NCI-H226 (cell line): ENCODE data around the gene C2CD5.
"Not testable (repeated sequence)": the region's sequence is repeated elsewhere in the genome, so short reads cannot be mapped to it uniquely, and the experiment has no call there.

Source experiments
- DNase-seq: peaks from one replicate; pipeline ENCODE4 v3.0.0-alpha.2; 2015

C2CD5 gene

DNA sequence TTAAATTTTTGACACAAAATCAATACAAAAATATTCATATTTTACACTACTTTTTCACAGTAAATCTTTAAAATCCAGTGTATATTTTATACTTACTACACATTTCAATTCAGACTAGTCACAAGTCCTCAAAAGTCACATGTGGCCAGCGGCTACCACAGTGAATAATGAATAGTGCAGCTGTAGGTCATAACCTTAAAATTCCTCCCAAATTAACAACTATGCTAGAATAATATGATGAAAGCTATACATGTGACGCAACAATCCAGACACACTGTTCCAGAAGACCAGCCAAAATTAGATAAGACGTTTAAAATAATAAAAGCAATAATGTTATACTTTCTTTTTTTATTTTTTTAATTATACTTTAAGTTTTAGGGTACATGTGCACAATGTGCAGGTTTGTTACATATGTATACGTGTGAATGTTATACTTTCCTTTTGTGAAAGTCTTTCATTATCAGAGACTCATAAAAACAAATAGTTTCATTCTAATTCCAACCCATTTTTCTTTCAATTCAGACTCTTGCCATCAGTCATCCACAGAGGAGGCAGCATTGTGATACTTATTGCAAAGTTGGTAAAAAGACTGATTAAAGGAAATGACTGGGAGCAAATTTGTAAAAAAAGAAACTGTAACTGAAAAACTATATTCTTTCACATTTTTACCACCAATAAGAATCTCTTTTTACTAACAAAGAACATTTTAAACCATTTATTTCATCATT is 67.0 kb downstream of the C2CD5 start:
- peak; percentile 45 for DNase-seq

DNA sequence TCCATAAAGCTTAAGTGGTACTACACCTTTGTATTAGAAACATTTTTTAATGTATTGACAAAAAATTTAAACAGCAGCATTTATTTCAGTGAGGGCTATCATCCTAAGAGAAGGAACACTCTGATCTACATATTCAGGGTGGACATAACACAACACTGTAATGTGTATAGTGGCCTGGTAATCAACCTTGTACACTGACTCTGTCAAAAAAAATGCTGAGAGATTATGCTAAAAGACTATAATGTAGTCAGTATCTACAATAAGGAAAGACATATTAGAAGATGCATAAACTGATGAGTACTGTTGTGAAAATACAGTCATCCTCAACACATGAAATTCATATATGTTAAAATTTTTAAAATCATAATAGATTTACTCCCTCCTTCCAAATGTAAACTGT is 68.2 kb downstream of the C2CD5 start:
- DNase-seq, result no peak

DNA sequence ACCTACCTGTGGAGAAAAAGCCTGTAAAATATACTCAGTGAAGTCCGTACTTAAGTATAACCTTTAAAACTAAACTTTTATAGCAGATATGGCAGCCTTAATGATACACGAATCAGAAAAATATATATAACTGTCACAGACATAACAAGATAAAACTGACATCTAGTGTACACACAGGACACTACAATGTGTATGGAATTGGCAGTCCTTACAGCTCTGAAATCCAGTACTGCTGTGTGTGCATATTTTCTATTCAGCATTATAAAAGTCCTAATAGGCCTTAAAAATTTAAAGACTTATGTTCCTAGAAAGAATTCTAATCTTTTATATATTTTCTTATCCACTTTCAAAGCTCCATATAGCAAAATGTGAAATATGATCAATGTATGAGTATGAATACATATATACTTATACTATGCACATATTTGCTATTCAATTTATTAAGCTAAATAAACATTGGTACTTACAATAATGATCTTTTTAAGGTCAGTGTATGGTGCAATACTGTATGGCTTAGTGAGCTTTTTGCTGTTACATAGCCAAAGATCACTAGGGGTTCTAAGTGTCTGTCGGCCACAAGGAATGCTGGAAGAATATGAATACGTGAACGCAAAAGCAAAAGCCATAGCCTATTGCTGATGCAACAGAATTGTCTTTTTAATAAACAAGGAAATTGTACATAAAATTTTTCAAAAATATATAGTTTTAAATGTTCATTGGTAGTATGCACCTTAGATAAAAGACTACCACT is 69.2 kb downstream of the C2CD5 start:
- DNase-seq, result no peak

DNA sequence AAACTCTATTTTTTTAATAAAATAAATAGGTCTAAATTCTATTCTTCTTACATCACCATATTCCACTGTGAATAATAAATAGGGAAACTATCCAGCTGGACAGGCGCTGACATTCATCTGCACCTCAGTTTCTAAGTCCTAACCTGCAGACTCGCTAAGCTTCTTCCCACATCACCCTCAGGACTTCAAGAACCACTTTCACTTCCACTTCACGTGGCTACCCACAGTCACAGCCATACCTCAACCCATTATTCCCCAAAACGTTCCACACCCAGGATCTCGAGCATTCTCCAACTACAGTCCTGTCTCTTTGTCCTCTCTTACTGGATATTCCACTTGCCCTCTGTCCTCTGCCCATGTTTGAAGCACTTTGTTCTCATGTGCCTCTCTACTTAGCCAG is 71.1 kb downstream of the C2CD5 start:
- DNase-seq, result no peak

DNA sequence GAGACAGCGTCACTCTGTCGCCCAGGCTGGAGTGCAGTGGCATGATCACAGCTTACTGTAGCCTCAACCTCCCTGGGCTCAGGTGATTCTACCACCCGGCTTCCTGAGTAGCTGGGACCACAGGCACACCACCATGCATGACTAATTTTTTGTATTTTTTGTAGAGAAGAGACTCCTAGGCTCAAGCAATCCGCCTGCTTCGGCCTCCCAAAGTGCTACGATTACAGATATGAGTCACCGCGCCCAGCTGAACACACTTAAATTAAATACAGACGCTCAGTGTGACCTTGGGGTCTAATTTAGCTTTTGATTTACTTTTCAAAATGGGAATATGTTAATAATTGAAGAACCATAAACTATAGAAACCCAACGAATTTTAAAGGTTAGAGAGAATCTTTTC is 77.2 kb downstream of the C2CD5 start:
- DNase-seq, result no peak

DNA sequence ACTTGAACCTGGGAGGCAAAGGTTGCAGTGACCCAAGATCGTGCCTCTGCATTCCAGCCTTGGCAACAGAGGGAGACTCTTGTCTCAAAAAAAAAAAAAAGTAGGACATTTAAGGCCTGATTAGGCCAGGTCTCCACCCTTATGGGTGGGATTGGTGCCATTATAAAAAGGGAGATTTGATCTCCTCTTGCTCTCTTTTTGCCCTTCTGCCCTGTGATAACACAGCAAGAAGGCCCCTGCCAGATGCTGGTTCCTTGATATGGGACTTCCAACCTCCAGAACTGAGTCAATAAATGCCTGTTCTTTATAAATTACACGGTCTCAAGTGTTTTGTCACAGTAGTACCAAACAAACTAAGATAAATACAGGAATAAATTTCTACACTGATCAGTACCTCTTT is 81.0 kb downstream of the C2CD5 start:
- no peak for DNase-seq

DNA sequence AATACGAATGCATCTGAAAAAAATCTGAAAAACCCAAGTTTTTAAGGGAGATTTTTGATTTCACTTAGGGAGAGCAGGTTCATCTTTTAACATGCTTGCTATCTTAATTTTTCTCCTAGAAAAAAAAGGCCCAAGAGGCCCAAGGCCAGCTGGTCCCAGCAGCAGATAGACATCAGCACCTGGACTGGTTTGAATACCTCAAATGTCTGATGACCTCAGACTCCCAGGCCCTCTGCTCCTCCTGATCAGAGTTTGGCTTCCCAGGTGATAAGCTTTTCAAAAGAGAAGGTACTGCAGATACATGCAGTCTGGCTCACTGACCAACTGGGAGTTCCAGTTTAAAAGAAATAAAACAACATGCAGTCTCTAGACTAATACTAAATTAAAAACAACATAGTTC is 82.6 kb downstream of the C2CD5 start:
- DNase-seq, result no peak

DNA sequence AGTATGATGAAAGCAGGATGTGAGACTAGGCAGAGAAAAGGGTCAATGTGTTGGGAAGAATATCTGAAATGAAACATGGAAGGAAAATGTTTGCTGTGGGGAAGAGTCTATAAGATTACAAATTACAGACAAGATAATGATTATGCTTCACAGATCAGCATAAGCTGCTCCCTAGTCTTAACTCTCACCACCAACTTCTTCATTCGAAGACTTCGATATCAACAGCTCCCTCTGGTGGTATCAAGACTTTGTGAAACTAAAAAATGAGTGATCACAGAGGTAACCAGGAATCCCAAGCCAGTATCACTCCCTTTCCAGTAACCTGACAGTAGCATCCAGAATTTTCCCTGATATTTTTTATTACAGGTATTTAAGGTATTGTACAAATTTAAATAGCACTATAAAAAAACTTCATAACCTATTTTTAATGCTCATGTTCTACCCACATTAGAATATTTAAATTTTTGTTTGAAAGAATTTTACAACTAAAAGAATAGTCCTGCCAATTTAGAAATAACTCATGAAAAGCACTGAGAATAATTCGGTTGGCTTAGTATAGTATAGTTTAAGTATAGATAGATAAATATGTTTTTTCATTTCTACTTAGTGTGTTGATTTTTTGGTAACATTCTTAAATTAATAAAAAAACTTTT is 84.4 kb downstream of the C2CD5 start:
- DNase-seq, result peak; percentile 8

DNA sequence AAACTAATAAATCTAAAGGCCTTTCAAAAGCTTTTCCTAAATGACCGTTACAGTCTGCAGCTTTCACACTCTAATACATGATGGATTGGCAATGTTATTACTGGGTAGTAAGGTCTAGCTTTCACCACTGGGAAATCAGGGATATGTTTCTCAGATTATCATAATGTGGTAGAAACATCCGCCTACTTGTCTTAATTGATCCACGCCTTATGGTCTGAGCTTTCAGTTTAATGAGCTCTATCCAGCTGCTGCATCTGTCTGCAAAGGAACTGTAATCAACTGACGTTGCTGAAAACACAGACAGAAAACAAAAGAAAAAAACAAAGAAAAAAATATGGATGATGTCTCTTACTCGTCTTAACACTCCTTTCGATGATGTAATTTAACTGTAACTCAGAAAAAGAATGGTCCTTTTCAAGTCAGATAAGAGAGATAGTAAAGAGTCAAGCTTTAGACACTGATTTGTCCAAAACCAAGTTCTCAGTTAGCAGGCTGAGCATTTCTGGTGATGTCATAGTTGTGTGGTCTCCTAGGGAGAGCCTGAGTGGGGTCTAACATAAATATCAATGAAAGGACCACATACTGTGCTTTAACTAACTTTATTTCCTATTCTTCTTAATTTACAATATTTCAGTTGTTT is 85.9 kb downstream of the C2CD5 start:
- DNase-seq, result no peak

DNA sequence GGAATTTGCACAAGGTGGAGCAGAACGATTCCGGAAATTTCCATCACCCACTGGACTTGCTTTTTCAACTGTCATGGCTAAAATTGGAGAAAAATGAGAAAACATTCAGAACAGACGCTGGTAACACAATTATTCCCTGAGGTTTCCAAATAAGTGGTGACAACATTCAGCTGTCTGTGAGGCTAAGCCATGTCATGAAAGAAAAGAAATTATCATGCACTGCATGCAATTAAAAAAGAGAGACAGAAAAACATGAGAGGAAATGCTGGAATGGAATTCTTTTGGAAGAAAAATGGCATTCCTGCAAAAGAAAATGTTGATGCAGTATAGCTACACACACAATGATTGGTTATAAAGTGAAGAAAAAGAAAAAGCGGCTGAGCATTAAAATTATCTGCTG is 87.3 kb downstream of the C2CD5 start:
- DNase-seq, result no peak

DNA sequence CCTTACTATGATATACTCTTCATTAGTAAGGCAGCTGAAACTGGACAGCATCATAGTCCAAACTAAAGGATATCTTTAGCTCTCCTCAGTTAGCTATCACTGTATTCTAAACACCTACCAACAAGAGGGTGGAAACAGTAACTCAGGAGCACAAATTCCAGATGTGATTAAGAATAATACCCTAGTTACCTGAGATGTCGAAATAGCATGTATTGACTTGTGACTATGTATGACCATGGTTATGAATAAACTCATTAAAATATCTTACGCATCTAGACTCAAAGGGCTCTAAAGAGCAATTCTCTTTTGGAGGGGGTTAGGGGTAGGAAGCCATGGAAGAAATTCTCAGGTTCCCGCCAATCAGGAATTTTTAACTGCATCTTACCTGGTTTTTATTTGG is 90.8 kb downstream of the C2CD5 start:
- no peak for DNase-seq

DNA sequence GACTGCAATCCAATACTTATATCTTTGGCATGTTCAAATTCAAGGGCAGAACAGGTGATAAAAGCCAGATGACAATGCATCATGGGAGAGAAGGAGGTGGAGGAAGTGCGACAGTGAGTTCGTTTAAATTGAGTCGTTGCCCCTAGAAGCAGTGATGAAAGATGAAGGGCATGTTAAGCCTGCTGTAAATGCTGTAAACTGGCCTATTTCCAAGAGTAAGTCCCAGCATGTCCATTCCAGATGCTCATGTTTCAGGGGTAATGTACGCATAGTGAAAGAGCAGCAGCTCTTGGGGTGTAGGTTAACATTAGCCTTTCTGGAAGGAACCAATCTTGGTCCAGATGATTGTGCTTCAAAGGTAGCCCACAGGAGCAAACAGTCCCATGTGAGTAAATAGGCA is 97.1 kb downstream of the C2CD5 start:
- DNase-seq, result no peak

DNA sequence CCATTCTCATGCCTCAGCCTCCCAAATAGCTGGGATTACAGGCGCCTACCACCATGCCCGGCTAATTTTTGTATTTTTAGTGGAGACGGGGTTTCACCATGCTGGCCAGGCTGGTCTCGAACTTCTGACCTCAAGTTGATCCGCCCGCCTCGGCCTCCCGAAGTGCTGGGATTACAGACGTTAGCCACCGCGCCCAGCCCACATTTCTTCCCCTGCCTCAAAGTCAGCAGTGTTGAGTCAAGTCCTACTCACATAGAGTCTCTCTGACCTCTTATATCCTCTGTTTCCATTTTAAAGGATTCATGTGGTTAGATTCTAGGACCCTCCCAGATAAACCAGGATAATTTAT is 100.1 kb downstream of the C2CD5 start:
- DNase-seq, result not testable (repeated sequence)

DNA sequence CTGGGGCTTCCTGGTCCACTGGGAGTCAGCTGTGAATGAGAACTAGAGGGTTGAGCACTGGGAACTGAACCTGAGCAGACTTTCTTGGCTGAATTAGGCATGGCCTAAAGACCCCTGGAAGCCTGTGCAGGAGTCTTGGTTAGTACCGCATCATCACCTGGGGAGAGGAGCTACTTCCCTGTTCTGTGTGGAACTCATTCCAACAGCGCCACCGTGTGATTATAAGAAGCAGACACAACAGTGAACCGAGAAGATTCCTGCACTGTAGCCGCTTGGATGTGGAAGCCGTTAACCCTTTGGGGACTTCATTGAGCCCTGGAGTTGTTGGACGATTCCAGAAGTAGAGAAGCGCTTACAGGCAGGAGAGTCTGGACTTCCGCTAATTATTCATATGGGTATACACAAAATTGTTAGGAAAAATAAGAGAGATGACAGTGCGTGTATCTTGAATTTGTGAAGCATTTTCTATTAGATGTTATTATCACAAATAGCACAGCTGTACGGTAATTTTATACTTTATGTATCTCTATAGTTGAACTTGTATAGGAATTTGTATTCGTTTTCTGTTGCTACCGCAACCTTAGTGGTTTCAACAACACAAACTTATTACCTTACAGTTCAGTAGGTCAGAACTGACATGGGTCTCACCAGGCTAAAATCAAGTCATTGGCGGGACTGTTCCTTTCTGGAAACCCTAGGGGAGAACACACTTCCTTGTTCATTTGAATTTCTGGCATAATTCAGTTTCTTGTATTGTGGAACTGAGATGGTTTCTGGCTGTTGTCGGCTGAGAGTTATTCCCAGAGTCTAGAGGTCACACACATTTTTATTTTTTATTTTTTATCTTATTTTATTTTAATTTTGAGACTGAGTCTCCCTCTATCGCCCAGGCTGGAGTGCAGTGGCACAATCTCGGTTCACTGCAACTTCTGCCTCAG is 100.7 kb downstream of the C2CD5 start:
- peak; percentile 57 for DNase-seq

DNA sequence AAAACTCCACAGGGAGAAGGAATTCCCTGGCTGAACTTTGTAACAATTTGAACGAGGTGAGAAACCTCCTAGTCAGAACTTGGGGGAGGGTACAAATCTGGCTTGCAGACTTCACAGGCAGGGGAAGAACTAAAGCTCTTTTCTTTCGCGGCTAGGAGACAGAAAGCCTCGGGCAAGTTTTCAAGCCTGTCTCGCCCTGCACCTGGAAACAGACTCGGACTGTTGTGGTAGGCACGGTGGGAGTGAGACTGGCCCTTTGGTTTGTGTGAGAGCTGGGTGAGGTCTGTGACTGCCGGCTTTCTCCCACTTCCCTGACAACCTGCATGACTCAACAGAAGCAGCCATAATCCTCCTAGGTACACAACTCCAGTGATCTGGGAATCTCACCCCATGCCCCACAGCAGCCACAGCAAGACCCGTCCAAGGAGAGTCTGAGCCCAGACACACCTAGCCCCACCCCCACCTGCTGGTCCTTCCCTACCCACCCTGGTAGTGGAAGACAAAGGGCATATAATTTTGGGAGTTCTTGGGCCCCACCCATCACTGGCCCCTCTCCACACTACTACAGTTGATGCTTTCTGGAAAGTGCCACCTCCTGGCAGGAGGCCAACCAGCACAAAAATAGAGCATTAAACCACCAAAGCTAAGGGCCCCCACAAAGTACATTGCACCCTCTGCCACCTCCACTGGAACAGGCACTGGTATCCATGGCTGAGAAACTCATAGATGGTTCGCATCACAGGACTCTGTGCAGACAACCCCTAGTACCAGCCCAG is 107.1 kb downstream of the C2CD5 start:
- DNase-seq, result peak; percentile 20

DNA sequence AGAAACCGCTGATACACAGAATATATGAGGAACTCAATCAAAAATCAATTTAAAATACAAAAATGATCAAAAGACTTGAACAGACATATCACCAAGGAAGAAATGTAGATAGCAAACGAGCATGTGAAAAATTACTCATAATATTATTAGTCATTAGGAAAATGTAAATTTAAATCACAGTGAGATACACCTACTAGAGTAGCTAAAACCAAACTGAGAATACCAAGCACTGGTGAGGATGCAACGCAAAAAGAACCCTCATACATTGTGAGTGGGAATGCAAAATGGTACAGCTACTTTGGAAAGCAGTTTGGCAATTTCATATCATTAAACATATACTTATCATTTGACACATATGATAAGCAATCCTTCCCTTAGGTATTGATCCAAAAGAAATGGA is 108.8 kb downstream of the C2CD5 start:
- no peak for DNase-seq

DNA sequence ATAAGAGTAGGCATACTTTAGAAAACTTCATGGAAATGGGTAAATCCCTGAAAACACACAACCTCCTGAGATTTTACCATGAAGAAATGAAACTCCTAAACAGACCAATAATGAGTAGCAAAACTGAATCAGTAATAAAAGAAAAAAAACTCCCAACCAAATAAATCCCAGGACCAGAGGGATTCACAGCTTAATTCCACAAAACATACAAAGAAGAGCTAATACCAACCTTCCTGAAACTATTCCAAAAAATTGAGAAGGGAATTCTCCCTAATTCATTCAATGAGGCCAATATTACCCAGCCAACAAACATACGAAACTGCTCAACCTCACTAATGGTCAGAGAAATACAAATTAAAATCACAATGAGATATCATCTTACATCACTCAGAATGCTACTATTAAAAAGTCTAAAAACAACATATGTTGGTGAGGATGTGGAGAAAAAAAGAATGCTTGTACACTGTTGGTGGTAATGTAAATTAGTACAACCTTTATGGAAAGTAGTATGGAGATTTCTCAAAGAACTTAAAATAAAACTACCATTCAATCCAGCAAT is 112.6 kb downstream of the C2CD5 start:
- no peak for DNase-seq

DNA sequence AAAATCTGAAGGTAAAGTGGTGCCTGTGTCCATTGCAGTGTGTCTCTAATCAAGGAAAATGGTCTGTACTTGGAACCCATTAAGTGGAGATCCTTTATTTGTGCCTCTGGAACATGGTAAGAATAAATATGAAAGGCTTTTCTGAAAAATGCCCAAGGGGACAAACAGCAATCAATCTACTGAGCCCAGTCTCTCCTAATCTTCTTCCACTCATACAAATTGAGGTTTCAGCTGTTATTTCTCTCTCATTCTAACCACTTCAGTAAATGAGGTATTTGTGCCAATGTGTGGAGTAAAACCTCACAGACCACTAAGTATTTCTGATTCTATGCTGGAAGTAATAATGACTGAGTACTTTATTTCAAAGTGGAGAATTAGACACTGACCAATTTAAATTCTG is 127.5 kb downstream of the C2CD5 start:
- DNase-seq, result no peak

DNA sequence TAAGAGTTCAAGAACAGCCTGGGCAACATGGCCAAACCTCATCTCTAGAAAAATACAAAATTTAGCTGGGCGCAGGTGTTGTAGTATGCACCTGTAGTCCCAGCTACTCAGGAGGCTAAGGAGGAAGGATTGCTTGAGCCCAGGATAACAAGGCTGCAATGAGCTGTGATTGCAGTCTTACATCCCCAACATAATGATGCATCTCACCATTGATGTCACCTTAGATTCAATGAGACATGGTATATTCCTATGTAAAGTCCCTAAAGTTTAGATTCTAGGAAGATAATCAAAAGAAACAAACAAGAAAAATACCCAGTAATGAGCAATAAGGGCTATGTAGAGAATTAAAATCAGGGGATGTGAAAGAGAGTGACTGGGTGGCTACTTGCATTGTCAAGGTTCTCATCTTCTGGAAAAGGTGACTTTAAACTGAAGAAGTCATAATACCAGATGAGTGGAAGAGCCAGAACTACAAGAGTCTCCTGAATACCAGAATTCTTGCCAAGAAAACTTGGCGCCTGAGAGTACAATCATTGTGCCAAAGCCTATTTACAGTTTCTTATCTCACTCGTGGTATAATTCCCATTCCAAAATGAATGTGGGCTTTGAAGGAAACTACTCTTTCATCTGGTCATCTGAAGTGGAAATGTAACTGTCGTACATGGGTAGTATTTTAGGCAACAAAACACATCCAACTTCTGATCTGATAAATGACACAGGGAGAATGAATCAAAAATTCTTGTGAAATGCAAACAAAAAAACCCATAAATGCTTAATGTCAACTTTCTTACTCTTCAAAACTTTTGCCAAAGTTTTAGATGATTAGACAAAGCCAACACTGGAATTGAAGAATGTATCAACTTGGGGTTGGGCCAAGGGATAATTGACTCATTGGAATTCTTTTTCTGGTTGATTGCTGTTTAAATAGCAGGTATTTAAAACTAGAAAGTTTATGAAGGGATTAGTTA is 128.7 kb downstream of the C2CD5 start:
- DNase-seq, result peak; percentile 34

DNA sequence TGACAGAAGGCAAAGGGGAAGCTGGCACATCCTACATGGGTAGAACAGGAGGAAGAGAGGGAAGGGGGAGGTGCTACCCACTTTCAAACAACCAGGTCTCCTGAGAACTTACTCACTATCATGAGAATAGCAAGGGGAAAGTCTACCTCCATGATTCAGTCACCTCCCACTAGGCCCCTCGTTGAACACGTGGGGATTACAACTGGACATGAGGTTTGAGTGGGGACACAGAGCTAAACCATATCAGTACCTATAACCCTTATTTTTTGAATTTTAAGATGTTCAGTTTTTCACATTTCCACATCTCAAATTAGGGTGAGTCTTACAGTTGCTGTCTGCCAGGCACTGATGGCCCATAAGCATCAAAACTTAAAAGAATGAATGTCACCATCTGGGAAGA is 129.6 kb downstream of the C2CD5 start:
- DNase-seq, result no peak
